CD14-positive monocyte (primary cell): Measurements from ENCODE around the gene CNTN5. TPM values are rescaled to one million over a fixed set of nuclear protein-coding genes. Genes with fewer than 3 reads are reported as not detected.

Source experiments
- DNase-seq, 3 donors: peaks; one replicate each; pipeline ENCODE4 v3.0.0-alpha.2; 2011 to 2022
- H2AFZ ChIP-seq: 2 replicates; pipeline ENCODE4 v1.6.0; 2012; ENCODE audit warnings: mild to moderate bottlenecking, low read depth, low read length, inconsistent platforms; ENCODE audit not compliant: insufficient read depth, poor library complexity, severe bottlenecking
- H3K27ac ChIP-seq, 2 donors: 1 replicate in 1 of 2; 2 replicates in 1 of 2; pipeline ENCODE4 v1.5.1; 2012 to 2013; ENCODE audit warnings: low read length in 2 of 2, control low read depth in 1 of 2, inconsistent platforms in 1 of 2, low read depth in 1 of 2, mild to moderate bottlenecking in 1 of 2
- H3K27me3 ChIP-seq, 2 donors: one replicate each; pipeline versions ENCODE4 v1.6.0 to v1.6.1; 2011 to 2013; ENCODE audit warnings: low read length in 2 of 2; ENCODE audit not compliant: control insufficient read depth in 2 of 2, insufficient read depth in 2 of 2
- H3K36me3 ChIP-seq, 2 donors: replicated peaks in 1 of 2; 1 replicate in 1 of 2; 2 replicates in 1 of 2; pipeline versions ENCODE4 v1.5.1 to v1.6.1; 2012 to 2013; ENCODE audit warnings: low read length in 2 of 2, control low read depth in 1 of 2, inconsistent platforms in 1 of 2, mild to moderate bottlenecking in 1 of 2; ENCODE audit not compliant: insufficient read depth in 2 of 2, control insufficient read depth in 1 of 2
- H3K4me1 ChIP-seq, 2 donors: 1 replicate in 1 of 2; 2 replicates in 1 of 2; pipeline versions ENCODE4 v1.5.1 to v1.6.1; 2012 to 2013; ENCODE audit warnings: low read length in 2 of 2, control low read depth in 1 of 2, inconsistent platforms in 1 of 2, mild to moderate bottlenecking in 1 of 2, moderate library complexity in 1 of 2; ENCODE audit not compliant: insufficient read depth in 2 of 2, control insufficient read depth in 1 of 2
- H3K4me2 ChIP-seq: replicated peaks from 2 replicates; pipeline ENCODE3; 2012; ENCODE audit warnings: low read length, moderate library complexity, mild to moderate bottlenecking; ENCODE audit not compliant: poor library complexity, severe bottlenecking; ENCODE audit errors: extremely low read depth
- H3K4me3 ChIP-seq, 3 experiments: fragments of 200-600 bp in 1 of 3; sonication (generic) in 1 of 3; replicated peaks in 1 of 3; 1 replicate in 2 of 3; 2 replicates in 1 of 3; pipeline ENCODE4 v1.5.1; 2011 to 2013; ENCODE audit warnings: low read length in 3 of 3, mild to moderate bottlenecking in 3 of 3, control low read depth in 2 of 3, low read depth in 2 of 3, inconsistent platforms in 1 of 3, moderate library complexity in 1 of 3
- H3K79me2 ChIP-seq: 2 replicates; pipeline ENCODE4 v1.6.0; 2012; ENCODE audit warnings: mild to moderate bottlenecking, control low read depth, inconsistent platforms, low read length, moderate library complexity; ENCODE audit not compliant: insufficient read depth
- H3K9ac ChIP-seq: 2 replicates; pipeline ENCODE4 v1.6.0; 2017; ENCODE audit warnings: low read length, mild to moderate bottlenecking; ENCODE audit not compliant: insufficient read depth, poor library complexity, severe bottlenecking
- H3K9me3 ChIP-seq, 2 donors: replicated peaks in 1 of 2; 1 replicate in 1 of 2; 2 replicates in 1 of 2; pipeline versions ENCODE4 v1.5.1 to v1.6.1; 2012 to 2013; ENCODE audit warnings: low read length in 2 of 2, control low read depth in 1 of 2; ENCODE audit not compliant: control insufficient read depth in 1 of 2, insufficient read depth in 1 of 2
- H4K20me1 ChIP-seq: 2 replicates; pipeline ENCODE4 v1.6.0; 2012; ENCODE audit warnings: mild to moderate bottlenecking, low read length, control low read depth, moderate library complexity; ENCODE audit not compliant: insufficient read depth
- H3K27ac Mint-ChIP-seq, 7 donors: one replicate each; pipeline ENCODE4 v1.8.0; 2020; ENCODE audit warnings: mild to moderate bottlenecking in 7 of 7, mixed read lengths in 7 of 7, moderate library complexity in 6 of 7, inconsistent platforms in 2 of 7
- H3K27me3 Mint-ChIP-seq, 3 donors: one replicate each; pipeline ENCODE4 v1.8.0; 2021 to 2022; ENCODE audit warnings: low read depth in 3 of 3, mild to moderate bottlenecking in 3 of 3, mixed read lengths in 3 of 3, moderate library complexity in 3 of 3, inconsistent platforms in 1 of 3
- H3K36me3 Mint-ChIP-seq, 2 donors: one replicate each; pipeline ENCODE4 v1.8.0; 2020; ENCODE audit warnings: mixed read lengths in 2 of 2, inconsistent platforms in 1 of 2, mild to moderate bottlenecking in 1 of 2
- H3K4me1 Mint-ChIP-seq: one replicate; pipeline ENCODE4 v1.8.0; 2020; ENCODE audit warnings: mild to moderate bottlenecking, mixed read lengths
- H3K4me3 Mint-ChIP-seq, 2 donors: one replicate each; pipeline ENCODE4 v1.8.0; 2020; ENCODE audit warnings: mild to moderate bottlenecking in 2 of 2, mixed read lengths in 2 of 2, moderate library complexity in 1 of 2
- H3K9me3 Mint-ChIP-seq, 7 donors: one replicate each; pipeline ENCODE4 v1.8.0; 2020 to 2022; ENCODE audit warnings: mixed read lengths in 7 of 7, mild to moderate bottlenecking in 6 of 7, moderate library complexity in 6 of 7, inconsistent platforms in 2 of 7
- WGBS: methylation state at CpG from one replicate; pipeline ENCODE4 v1.1.5; 2013; ENCODE audit warnings: missing lambda C conversion rate; ENCODE audit not compliant: insufficient coverage; 5-methylcytosine and 5-hydroxymethylcytosine counted together
- intact Hi-C, 2 donors: fragments of 100-400 bp; cut with micrococcal nuclease; formaldehyde crosslinking; loops; one replicate each; pipeline versions ENCODE4 v1.15.0 to v1.15.1; 2023
- polyA plus RNA-seq, 3 donors: library from polyadenylated mRNA; depleted of rRNA in 1 of 3; unstranded in 2 of 3; stranded (reverse) in 1 of 3; fragments of 300-500 nt in 2 of 3; fragments of >200 nt in 1 of 3; fragmentation: Illumina TruSeq in 2 of 3; gene quantifications; 1 replicate in 2 of 3; 2 replicates in 1 of 3; pipeline ENCODE4 v1.2.3, GENCODE V29; 2012 to 2021
- TF ChIP-seq, protein P1 (sequence below): fragments of 200-600 bp; IDR thresholded peaks from one replicate; pipeline ENCODE4 v1.8.0; 2022; ENCODE audit warnings: antibody characterized with exemption, mild to moderate bottlenecking

The CNTN5 gene
- polyA plus RNA-seq, 3 donors, result not detected

DNA sequence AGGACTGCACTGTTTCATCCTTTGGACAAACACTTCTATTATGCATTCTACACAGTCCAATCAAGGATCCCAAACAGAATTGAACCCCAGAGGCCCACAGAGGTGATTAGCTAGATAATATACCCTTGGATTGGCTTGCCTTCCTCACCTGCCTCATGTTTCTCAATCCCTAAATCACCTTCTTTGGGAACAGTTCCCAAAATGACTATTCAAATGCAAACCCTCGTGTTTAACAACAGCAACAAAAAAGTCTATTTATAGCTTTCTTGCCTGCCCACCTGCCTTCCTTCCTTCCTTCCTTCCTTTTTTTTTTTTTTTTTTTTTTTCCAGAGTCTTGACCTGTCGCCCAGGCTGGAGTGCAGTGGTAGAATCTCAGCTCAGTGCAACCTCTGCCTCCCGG lies 180.0 kb downstream of the CNTN5 start:
- Mint-ChIP-seq H3K4me3 (no peak overlapping the region), H3K27me3 (peaks cover 0 to 1% (median 0%) of the 10 kb centered on the region in 3 donors), H3K9me3 (peaks cover 2 to 11% (median 5%) of the 10 kb centered on the region in 7 donors), H3K4me1 (no peaks in the 10 kb centered on the region), H3K27ac (no peak overlapping the region), H3K36me3 (no peaks in the 10 kb centered on the region)
- Histone ChIP-seq H3K27me3 (no peaks in the 10 kb centered on the region), H3K4me1 (no peaks in the 10 kb centered on the region), H4K20me1 (no peaks in the 10 kb centered on the region), H3K4me2 (no peak overlapping the region), H3K36me3 (no peaks in the 10 kb centered on the region), H3K9me3 (peaks cover 0 to 3% of the 10 kb centered on the region in 2 donors), H3K4me3 (no peak overlapping the region), H2AFZ (no peak overlapping the region), H3K79me2 (no peaks in the 10 kb centered on the region), H3K27ac (no peak overlapping the region), H3K9ac (no peak overlapping the region)
- no peak for DNase-seq
- TF ChIP-seq, protein P1, sequence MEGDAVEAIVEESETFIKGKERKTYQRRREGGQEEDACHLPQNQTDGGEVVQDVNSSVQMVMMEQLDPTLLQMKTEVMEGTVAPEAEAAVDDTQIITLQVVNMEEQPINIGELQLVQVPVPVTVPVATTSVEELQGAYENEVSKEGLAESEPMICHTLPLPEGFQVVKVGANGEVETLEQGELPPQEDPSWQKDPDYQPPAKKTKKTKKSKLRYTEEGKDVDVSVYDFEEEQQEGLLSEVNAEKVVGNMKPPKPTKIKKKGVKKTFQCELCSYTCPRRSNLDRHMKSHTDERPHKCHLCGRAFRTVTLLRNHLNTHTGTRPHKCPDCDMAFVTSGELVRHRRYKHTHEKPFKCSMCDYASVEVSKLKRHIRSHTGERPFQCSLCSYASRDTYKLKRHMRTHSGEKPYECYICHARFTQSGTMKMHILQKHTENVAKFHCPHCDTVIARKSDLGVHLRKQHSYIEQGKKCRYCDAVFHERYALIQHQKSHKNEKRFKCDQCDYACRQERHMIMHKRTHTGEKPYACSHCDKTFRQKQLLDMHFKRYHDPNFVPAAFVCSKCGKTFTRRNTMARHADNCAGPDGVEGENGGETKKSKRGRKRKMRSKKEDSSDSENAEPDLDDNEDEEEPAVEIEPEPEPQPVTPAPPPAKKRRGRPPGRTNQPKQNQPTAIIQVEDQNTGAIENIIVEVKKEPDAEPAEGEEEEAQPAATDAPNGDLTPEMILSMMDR, result no peak
- intact Hi-C loops, result no loop called here
- 43% methylated on average over 1 of the region's 3 CpGs for WGBS

DNA sequence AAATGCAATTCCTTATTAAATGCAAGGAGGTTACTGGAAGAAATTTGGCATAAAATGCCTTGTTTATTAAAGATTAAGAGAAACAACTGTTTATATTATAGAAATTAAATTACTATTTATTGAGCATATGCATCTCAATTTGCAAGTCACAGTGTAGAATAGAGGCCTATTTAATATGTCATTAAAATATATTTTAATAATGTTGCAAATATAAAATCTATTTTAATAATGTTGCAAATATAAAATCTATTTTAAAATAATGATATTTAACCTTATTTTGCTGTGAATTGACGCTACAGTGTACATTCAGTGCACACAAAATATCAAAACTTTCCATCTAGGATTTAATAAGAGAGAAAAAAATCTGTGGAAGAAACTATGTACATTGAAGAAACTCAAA lies 188.1 kb downstream of the CNTN5 start:
- H3K36me3 Mint-ChIP-seq, result no peaks in the 10 kb centered on the region
- Histone ChIP-seq H3K9ac (no peak overlapping the region), H3K27ac (no peak overlapping the region), H2AFZ (no peak overlapping the region), H3K9me3 (no peaks in the 10 kb centered on the region), H3K27me3 (no peaks in the 10 kb centered on the region), H3K4me1 (no peaks in the 10 kb centered on the region), H3K79me2 (no peaks in the 10 kb centered on the region), H3K36me3 (no peaks in the 10 kb centered on the region), H4K20me1 (no peaks in the 10 kb centered on the region), H3K4me2 (no peak overlapping the region), H3K4me3 (no peak overlapping the region)
- intact Hi-C loops, result no loop called here
- H3K9me3 Mint-ChIP-seq, result peaks cover 0 to 6% (median 0%) of the 10 kb centered on the region in 7 donors
- H3K27ac Mint-ChIP-seq, result no peak overlapping the region
- H3K4me3 Mint-ChIP-seq, result no peak overlapping the region
- no peak for DNase-seq
- no peaks in the 10 kb centered on the region for H3K4me1 Mint-ChIP-seq
- WGBS, result no CpG with 5 or more reads among the region's 1 CpG
- TF ChIP-seq, protein P1, result no peak
- no peaks in the 10 kb centered on the region for H3K27me3 Mint-ChIP-seq
